ENCODE results near the gene PRICKLE2. TPM values are rescaled to one million over a fixed set of nuclear protein-coding genes. Genes with fewer than 3 reads are reported as not detected.
A peak's percentile ranks its signal among the peaks of the same experiment; 100 is the strongest.

The PRICKLE2 gene
- polyA plus RNA-seq, 1 donor (not counting 4 experiments of a cell fraction or from before 2014, with no cell fraction given), result 7.8 TPM

DNA sequence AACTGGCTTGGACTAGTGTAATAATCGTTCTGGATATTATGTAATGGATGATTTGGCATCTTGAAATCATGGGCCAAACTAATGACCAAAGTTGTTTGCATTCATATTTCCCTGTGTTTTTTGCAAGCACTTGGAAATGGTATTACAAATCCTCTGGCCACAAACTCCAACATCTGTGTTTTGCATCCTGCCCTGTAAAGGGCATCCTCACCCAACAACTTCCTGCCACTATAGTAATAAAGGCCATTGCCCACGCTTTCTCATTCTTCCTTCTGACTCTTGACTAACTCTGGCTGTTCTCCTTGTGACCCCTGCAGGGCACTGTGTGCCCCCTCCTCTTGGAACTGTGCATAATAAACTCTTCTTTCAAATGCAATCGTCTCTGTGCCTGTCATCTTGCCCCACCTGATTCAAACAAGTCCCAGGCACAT lies 176.6 kb downstream of the PRICKLE2 start:
- Histone ChIP-seq H3K79me2 (ENCODE audit: control insufficient read depth, insufficient read depth, low read length) (no peaks in the 10 kb centered on the region), H3K4me3 (ENCODE audit: control insufficient read depth in 2 of 3, extremely low read depth in 1 of 3, insufficient read depth in 2 of 3, low read depth in 1 of 3, low read length in 3 of 3) (peak overlapping the region in 1 of 3 experiments; percentile 24), H3K27ac (ENCODE audit: control insufficient read depth, insufficient read depth, low read length) (no peak overlapping the region), H3K9ac (ENCODE audit: control insufficient read depth, extremely low read depth, insufficient read depth, low read length) (no peak overlapping the region), H3K4me1 (ENCODE audit: control insufficient read depth, extremely low read depth, insufficient read depth, low read length) (peaks cover 14% of the 10 kb centered on the region), H2AFZ (ENCODE audit: control insufficient read depth, low read length) (no peak overlapping the region), H3K4me2 (ENCODE audit: control insufficient read depth, extremely low read depth, insufficient read depth, low read depth, low read length) (peak overlapping the region; percentile 25), H3K27me3 (ENCODE audit: control insufficient read depth, extremely low read depth, insufficient read depth, low read length) (no peaks in the 10 kb centered on the region), H4K20me1 (ENCODE audit: control insufficient read depth, extremely low read depth, insufficient read depth, low read length) (no peaks in the 10 kb centered on the region), H3K9me1 (ENCODE audit: control insufficient read depth, extremely low read depth, insufficient read depth, low read length) (no peaks in the 10 kb centered on the region), H3K36me3 (ENCODE audit: control insufficient read depth in 2 of 2, extremely low read depth in 1 of 2, insufficient read depth in 2 of 2, low read length in 2 of 2) (no peaks in the 10 kb centered on the region), H3K9me3 (ENCODE audit: control insufficient read depth, low read depth, low read length) (no peaks in the 10 kb centered on the region)
- FAIRE-seq, result peak; percentile 44
- TF ChIP-seq, protein P1, sequence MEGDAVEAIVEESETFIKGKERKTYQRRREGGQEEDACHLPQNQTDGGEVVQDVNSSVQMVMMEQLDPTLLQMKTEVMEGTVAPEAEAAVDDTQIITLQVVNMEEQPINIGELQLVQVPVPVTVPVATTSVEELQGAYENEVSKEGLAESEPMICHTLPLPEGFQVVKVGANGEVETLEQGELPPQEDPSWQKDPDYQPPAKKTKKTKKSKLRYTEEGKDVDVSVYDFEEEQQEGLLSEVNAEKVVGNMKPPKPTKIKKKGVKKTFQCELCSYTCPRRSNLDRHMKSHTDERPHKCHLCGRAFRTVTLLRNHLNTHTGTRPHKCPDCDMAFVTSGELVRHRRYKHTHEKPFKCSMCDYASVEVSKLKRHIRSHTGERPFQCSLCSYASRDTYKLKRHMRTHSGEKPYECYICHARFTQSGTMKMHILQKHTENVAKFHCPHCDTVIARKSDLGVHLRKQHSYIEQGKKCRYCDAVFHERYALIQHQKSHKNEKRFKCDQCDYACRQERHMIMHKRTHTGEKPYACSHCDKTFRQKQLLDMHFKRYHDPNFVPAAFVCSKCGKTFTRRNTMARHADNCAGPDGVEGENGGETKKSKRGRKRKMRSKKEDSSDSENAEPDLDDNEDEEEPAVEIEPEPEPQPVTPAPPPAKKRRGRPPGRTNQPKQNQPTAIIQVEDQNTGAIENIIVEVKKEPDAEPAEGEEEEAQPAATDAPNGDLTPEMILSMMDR (optimal IDR thresholded peaks at IDR 0.05 in 1 of 3, IDR thresholded peaks at IDR 0.05 in 1 of 3, conservative IDR thresholded peaks at IDR 0.05 in 1 of 3; ENCODE audit: extremely low read depth in 1 of 3, insufficient read depth in 2 of 3, low read length in 3 of 3), result no peak
- no peak for TF ChIP-seq EZH2 (IDR thresholded peaks at IDR 0.05; ENCODE audit: low read length)
- no peak for DNase-seq (ENCODE audit: low read depth, low spot score)
- dilution Hi-C loops (cut with MboI; ENCODE audit: extremely low pct_ligation_motif_present, low sequenced_read_pairs), result no loop called here

DNA sequence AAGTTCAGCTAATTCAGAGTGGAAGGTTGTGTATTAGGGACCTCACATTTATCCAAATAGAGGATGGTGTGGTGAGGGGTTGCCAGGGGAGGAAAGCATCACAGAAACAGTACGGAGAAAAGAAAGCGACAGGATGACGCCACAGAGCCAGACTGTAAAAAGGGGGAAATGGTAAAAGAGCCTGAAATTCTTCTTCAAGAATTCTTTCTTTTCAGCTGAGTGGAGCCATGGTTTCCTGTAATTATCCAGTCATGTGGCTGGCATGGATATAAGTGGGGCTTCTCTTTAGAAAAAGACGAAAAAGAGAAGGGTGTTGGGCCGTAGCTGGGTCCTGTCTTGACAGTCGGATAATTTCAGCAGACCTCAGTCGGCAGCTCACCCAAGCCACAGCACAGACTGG lies 177.5 kb downstream of the PRICKLE2 start:
- no peaks in the 10 kb centered on the region for H3K9me1 ChIP-seq (ENCODE audit: control insufficient read depth, extremely low read depth, insufficient read depth, low read length)
- dilution Hi-C loops (cut with MboI; ENCODE audit: extremely low pct_ligation_motif_present, low sequenced_read_pairs), result no loop called here
- H3K36me3 ChIP-seq (ENCODE audit: control insufficient read depth in 2 of 2, extremely low read depth in 1 of 2, insufficient read depth in 2 of 2, low read length in 2 of 2), result no peaks in the 10 kb centered on the region
- no peaks in the 10 kb centered on the region for H3K79me2 ChIP-seq (ENCODE audit: control insufficient read depth, insufficient read depth, low read length)
- H2AFZ ChIP-seq (ENCODE audit: control insufficient read depth, low read length), result no peak overlapping the region
- no peak overlapping the region for H3K9ac ChIP-seq (ENCODE audit: control insufficient read depth, extremely low read depth, insufficient read depth, low read length)
- DNase-seq (ENCODE audit: low read depth, low spot score) (no peak), FAIRE-seq (no peak)
- no peaks in the 10 kb centered on the region for H3K9me3 ChIP-seq (ENCODE audit: control insufficient read depth, low read depth, low read length)
- no peak overlapping the region for H3K27ac ChIP-seq (ENCODE audit: control insufficient read depth, insufficient read depth, low read length)
- H4K20me1 ChIP-seq (ENCODE audit: control insufficient read depth, extremely low read depth, insufficient read depth, low read length), result no peaks in the 10 kb centered on the region
- TF ChIP-seq, protein P1 (optimal IDR thresholded peaks at IDR 0.05 in 1 of 3, IDR thresholded peaks at IDR 0.05 in 1 of 3, conservative IDR thresholded peaks at IDR 0.05 in 1 of 3; ENCODE audit: extremely low read depth in 1 of 3, insufficient read depth in 2 of 3, low read length in 3 of 3), result no peak
- no peak for TF ChIP-seq EZH2 (IDR thresholded peaks at IDR 0.05; ENCODE audit: low read length)
- H3K27me3 ChIP-seq (ENCODE audit: control insufficient read depth, extremely low read depth, insufficient read depth, low read length), result no peaks in the 10 kb centered on the region
- no peak overlapping the region for H3K4me3 ChIP-seq (ENCODE audit: control insufficient read depth in 2 of 3, extremely low read depth in 1 of 3, insufficient read depth in 2 of 3, low read depth in 1 of 3, low read length in 3 of 3)
- peaks cover 14% of the 10 kb centered on the region for H3K4me1 ChIP-seq (ENCODE audit: control insufficient read depth, extremely low read depth, insufficient read depth, low read length)
- H3K4me2 ChIP-seq (ENCODE audit: control insufficient read depth, extremely low read depth, insufficient read depth, low read depth, low read length), result no peak overlapping the region
